HG03196 (cell line): ENCODE measurements around the gene UGT1A5.
"Not testable (repeated sequence)": the region's sequence is repeated elsewhere in the genome, so short reads cannot be mapped to it uniquely, and the experiment has no call there.

Experiments used
- ATAC-seq: cut with Tn5 transposase; IDR thresholded peaks from one replicate; pipeline ENCODE4 v1.9.1; 2021; ENCODE audit not compliant: unreplicated experiment

Gene UGT1A5

GRCh38 chr2:233692648-233693047, 20.1 kb upstream of the UGT1A5 start, which contains the start of gene UGT1A6:
UGT1A6 (plus strand) TSS chr2:233692890; CDS start chr2:233693005, 115 bp downstream.
- ATAC-seq = no peak

- ATAC-seq = no peak
Measured at GRCh38 chr2:233693963-233694362, 18.7 kb upstream of the UGT1A5 start.

- ATAC-seq = no peak
Measured at GRCh38 chr2:233698740-233699139, 14.0 kb upstream of the UGT1A5 start.

- ATAC-seq = no peak
Measured at GRCh38 chr2:233699424-233700027, 13.2 kb upstream of the UGT1A5 start.

- no peak for ATAC-seq
Measured at GRCh38 chr2:233700028-233700635, 12.6 kb upstream of the UGT1A5 start.

- ATAC-seq = not testable (repeated sequence)
Measured at GRCh38 chr2:233700842-233701241, 11.9 kb upstream of the UGT1A5 start.

GRCh38 chr2:233702238-233702637, 10.5 kb upstream of the UGT1A5 start:
- no peak for ATAC-seq

GRCh38 chr2:233705911-233706506, 6.7 kb upstream of the UGT1A5 start:
- no peak for ATAC-seq

- ATAC-seq = no peak
Measured at GRCh38 chr2:233706720-233707119, 6.0 kb upstream of the UGT1A5 start.

- no peak for ATAC-seq
Measured at GRCh38 chr2:233707940-233708644, 4.6 kb upstream of the UGT1A5 start.

GRCh38 chr2:233708942-233709341, 3.8 kb upstream of the UGT1A5 start:
- ATAC-seq = no peak

- peak; percentile 61 for ATAC-seq
Measured at GRCh38 chr2:233711312-233712008, 1.2 kb upstream of the UGT1A5 start.

- ATAC-seq = no peak
Measured at GRCh38 chr2:233713262-233713615, 532 bp downstream of the UGT1A5 start.

GRCh38 chr2:233714121-233714520, 1.4 kb downstream of the UGT1A5 start:
- no peak for ATAC-seq

GRCh38 chr2:233718552-233718951, 5.8 kb downstream of the UGT1A5 start, which contains the start of gene UGT1A4:
UGT1A4 (plus strand) TSS chr2:233718736; CDS start chr2:233718821, 85 bp downstream.
- ATAC-seq = no peak

GRCh38 chr2:233728723-233729301, 16.1 kb downstream of the UGT1A5 start, which contains the start of gene UGT1A3:
UGT1A3 (plus strand) TSS chr2:233729042; CDS start chr2:233729127, 85 bp downstream.
- ATAC-seq = no peak

- not testable (repeated sequence) for ATAC-seq
Measured at GRCh38 chr2:233736868-233737653, 24.4 kb downstream of the UGT1A5 start.

- ATAC-seq = no peak
Measured at GRCh38 chr2:233740870-233741269, 28.2 kb downstream of the UGT1A5 start.

GRCh38 chr2:233743464-233744259, 31.0 kb downstream of the UGT1A5 start:
- no peak for ATAC-seq
